Sigmoid colon (tissue), 7 donors: ENCODE results near the gene BZW1. TPM values are rescaled to one million over a fixed set of nuclear protein-coding genes. Genes with fewer than 3 reads are reported as not detected.

Experiments used
- DNase-seq: peaks from one replicate; pipeline ENCODE4 v3.0.0-alpha.2; 2019
- H3K27ac ChIP-seq, 4 donors: fragments of 200-600 bp; sonication (generic); one replicate each; pipeline ENCODE4 v1.5.1; 2016 to 2019; ENCODE audit warnings: mild to moderate bottlenecking in 1 of 4
- H3K27me3 ChIP-seq, 3 donors: fragments of 200-600 bp; sonication (generic); one replicate each; pipeline ENCODE4 v1.5.1; 2019; ENCODE audit warnings: mild to moderate bottlenecking in 1 of 3
- H3K36me3 ChIP-seq, 4 donors: fragments of 200-600 bp; sonication (generic); one replicate each; pipeline ENCODE4 v1.5.1; 2016 to 2019
- H3K4me1 ChIP-seq, 4 donors: fragments of 200-600 bp; sonication (generic); one replicate each; pipeline ENCODE4 v1.5.1; 2017 to 2019
- H3K4me3 ChIP-seq, 4 donors: fragments of 200-600 bp; sonication (generic); one replicate each; pipeline ENCODE4 v1.5.1; 2017 to 2019; ENCODE audit warnings: mild to moderate bottlenecking in 2 of 4, moderate library complexity in 1 of 4
- H3K9me3 ChIP-seq, 4 donors: fragments of 200-600 bp in 3 of 4; sonication (generic) in 3 of 4; one replicate each; pipeline versions ENCODE4 v1.5.1 to v1.6.1; 2013 to 2019
- EP300 ChIP-seq, 4 donors: sonication (generic); formaldehyde crosslinking; IDR thresholded peaks; one replicate each; pipeline ENCODE4 v1.6.1; 2017; ENCODE audit warnings: antibody characterized with exemption in 4 of 4
- POLR2A ChIP-seq, 2 donors: fragments of 450-650 bp; IDR thresholded peaks; one replicate each; pipeline ENCODE4 v1.6.1; 2016; ENCODE audit warnings: antibody characterized with exemption in 2 of 2, mild to moderate bottlenecking in 2 of 2, moderate library complexity in 2 of 2
- POLR2AphosphoS5 ChIP-seq, 4 donors: sonication (generic); formaldehyde crosslinking; IDR thresholded peaks; one replicate each; pipeline ENCODE4 v1.6.1; 2017; ENCODE audit warnings: antibody characterized with exemption in 4 of 4
- WGBS, 2 donors: extraction: QIAGEN DNeasy Blood & Tissue Kit; methylation state at CpG; one replicate each; pipeline ENCODE4 v1.1.7; 2013; 5-methylcytosine and 5-hydroxymethylcytosine counted together
- intact Hi-C: fragments of 100-400 bp; cut with DNase I; formaldehyde crosslinking; loops from one replicate; pipeline ENCODE4 v1.15.1; 2023
- polyA plus RNA-seq, 3 donors: library from polyadenylated mRNA; stranded (reverse); fragments of 200-250 nt; gene quantifications; one replicate each; pipeline ENCODE4 v1.2.3, GENCODE V29; 2013
- total RNA-seq, 4 donors: library from RNA; depleted of rRNA; stranded (reverse); fragments of >200 nt; gene quantifications; one replicate each; pipeline ENCODE4 v1.1.0, GENCODE V29; 2016
- TF ChIP-seq, protein P1 (sequence below), 4 experiments: fragments of 450-650 bp in 3 of 4; fragments of 200-600 bp in 1 of 4; IDR thresholded peaks; one replicate each; pipeline ENCODE4 v1.5.1; 2016 to 2019; ENCODE audit warnings: antibody characterized with exemption in 4 of 4, mild to moderate bottlenecking in 3 of 4, moderate library complexity in 2 of 4
- donor health status: healthy with polysubstance abuse.
- donor health status: Bipolar disorder and iron deficiency.
- donor health status: healthy.

Gene BZW1
- total and polyA plus RNA-seq, 7 donors = 77.9 to 158 (median 111) TPM

DNA sequence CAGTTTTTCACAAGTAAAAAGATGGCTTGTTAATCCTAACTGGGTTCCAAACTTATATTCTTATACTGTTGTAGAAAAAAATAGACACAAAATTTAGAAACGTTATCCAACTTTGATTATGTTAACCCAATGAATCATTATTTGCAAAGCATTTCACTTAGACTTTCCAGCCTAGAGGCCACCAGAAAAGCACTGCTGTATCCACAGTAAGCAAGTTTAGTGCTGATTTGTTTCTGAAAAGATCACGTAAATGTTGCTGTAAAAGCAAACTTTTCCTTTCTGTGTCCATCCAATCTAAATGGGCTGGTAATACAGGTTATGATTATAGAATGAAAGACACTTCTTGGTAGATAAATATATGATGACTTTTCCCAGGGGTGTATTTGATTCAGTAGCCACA, 17.6 kb upstream of the BZW1 start:
- no peaks in the 10 kb centered on the region for H3K36me3 ChIP-seq
- TF ChIP-seq EP300 (IDR thresholded peaks at IDR 0.05) (no peak), POLR2A (IDR thresholded peaks at IDR 0.05) (no peak), POLR2AphosphoS5 (IDR thresholded peaks at IDR 0.05) (no peak)
- TF ChIP-seq, protein P1, sequence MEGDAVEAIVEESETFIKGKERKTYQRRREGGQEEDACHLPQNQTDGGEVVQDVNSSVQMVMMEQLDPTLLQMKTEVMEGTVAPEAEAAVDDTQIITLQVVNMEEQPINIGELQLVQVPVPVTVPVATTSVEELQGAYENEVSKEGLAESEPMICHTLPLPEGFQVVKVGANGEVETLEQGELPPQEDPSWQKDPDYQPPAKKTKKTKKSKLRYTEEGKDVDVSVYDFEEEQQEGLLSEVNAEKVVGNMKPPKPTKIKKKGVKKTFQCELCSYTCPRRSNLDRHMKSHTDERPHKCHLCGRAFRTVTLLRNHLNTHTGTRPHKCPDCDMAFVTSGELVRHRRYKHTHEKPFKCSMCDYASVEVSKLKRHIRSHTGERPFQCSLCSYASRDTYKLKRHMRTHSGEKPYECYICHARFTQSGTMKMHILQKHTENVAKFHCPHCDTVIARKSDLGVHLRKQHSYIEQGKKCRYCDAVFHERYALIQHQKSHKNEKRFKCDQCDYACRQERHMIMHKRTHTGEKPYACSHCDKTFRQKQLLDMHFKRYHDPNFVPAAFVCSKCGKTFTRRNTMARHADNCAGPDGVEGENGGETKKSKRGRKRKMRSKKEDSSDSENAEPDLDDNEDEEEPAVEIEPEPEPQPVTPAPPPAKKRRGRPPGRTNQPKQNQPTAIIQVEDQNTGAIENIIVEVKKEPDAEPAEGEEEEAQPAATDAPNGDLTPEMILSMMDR (IDR thresholded peaks at IDR 0.05) = no peak
- 64 to 75% methylated on average over 2 of the region's 2 CpGs for WGBS, 2 donors
- no peak overlapping the region for H3K27ac ChIP-seq
- DNase-seq = no peak
- H3K27me3 ChIP-seq = no peaks in the 10 kb centered on the region
- H3K4me3 ChIP-seq = no peak overlapping the region
- H3K9me3 ChIP-seq = no peaks in the 10 kb centered on the region
- intact Hi-C loops = no loop called here
- H3K4me1 ChIP-seq = peaks cover 0 to 17% (median 12%) of the 10 kb centered on the region in 4 donors

DNA sequence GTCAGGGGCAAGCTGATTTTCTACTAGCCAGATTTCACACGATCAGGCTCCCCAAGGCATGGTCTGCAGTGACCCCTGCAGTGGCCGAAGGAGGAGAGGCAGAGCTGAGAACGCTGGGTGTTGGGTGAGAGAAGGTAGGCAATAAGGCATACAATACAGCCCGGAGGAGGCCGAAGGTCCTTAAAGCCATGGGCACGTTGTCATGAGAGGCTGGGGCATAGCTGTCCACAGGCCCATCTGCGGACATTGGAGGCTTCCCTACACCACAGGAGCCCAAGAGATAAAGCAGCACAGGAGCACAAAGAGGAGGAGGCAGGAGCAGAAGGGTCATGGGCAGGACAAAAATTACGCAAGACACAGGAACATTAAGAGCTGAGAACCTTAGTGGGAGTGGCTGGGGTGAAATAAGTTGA, 16.7 kb upstream of the BZW1 start:
- WGBS, 2 donors = 81 to 82% methylated on average over 8 of the region's 8 CpGs
- Histone ChIP-seq H3K27me3 (no peaks in the 10 kb centered on the region), H3K36me3 (no peaks in the 10 kb centered on the region), H3K4me1 (peaks cover 0 to 17% (median 12%) of the 10 kb centered on the region in 4 donors), H3K9me3 (no peaks in the 10 kb centered on the region), H3K27ac (no peak overlapping the region), H3K4me3 (no peak overlapping the region)
- intact Hi-C loops = no loop called here
- TF ChIP-seq POLR2A (IDR thresholded peaks at IDR 0.05) = no peak
- no peak for TF ChIP-seq EP300 (IDR thresholded peaks at IDR 0.05)
- peak in 1 of 4 donors; percentile 30 for TF ChIP-seq POLR2AphosphoS5 (IDR thresholded peaks at IDR 0.05)
- TF ChIP-seq, protein P1 (IDR thresholded peaks at IDR 0.05) = no peak
- DNase-seq = peak; percentile 68

DNA sequence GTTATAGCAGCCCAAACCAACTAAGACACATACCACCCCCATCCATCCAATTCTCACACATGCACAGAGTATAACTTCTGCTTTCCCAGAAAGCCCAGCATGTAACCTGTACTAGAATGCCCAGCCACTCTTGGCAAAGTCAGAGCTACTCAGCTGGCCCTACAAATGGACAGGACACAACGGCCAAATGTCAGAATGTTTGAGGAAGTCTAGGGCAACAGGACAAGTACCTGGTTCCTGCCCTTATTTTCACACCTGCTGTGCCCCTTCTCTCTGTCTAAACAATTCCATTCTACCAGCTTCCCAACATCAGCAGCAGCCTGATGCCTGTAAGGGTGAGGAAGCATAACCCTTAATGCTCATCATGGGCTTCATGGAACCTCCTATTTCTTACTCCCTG, 15.1 kb upstream of the BZW1 start:
- no peaks in the 10 kb centered on the region for H3K9me3 ChIP-seq
- no peak for DNase-seq
- no peaks in the 10 kb centered on the region for H3K36me3 ChIP-seq
- H3K27ac ChIP-seq = peak overlapping the region in 3 of 4 donors; percentile 12 to 22 (median 16)
- peaks cover 0 to 17% (median 12%) of the 10 kb centered on the region in 4 donors for H3K4me1 ChIP-seq
- intact Hi-C loops = no loop called here
- WGBS, 2 donors = 66% methylated on average over 1 of the region's 1 CpG
- H3K4me3 ChIP-seq = no peak overlapping the region
- TF ChIP-seq EP300 (IDR thresholded peaks at IDR 0.05) = no peak
- no peak for TF ChIP-seq POLR2A (IDR thresholded peaks at IDR 0.05)
- TF ChIP-seq, protein P1 (IDR thresholded peaks at IDR 0.05) = no peak
- no peak for TF ChIP-seq POLR2AphosphoS5 (IDR thresholded peaks at IDR 0.05)
- no peaks in the 10 kb centered on the region for H3K27me3 ChIP-seq

DNA sequence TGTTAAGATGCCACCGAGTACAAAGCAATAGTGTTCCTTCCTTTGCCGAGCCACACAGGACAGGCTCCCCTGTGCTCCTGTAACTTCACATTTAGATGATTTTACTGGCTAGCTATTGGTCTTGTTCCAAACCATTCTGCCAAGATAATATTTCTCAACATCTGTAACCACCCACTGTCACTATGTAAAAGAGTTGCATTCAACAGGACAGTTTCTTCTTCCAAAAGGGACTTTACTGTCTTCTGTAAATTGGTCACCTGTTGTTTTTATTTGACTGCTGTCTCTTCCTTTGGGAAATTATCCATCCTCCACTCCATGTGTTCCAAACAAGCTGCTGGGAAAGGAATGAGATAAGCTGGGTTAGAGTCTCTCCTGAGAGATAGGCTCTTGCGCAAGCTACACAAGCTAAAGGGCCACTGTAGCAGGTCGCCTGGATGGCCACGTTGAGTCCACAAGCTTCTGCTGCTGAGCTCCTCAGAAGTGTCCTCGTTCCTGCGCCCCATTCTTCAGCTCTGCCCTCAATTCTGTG, 14.4 kb upstream of the BZW1 start:
- H3K9me3 ChIP-seq = no peaks in the 10 kb centered on the region
- H3K27ac ChIP-seq = peak overlapping the region; percentile 12 to 22 (median 15)
- H3K36me3 ChIP-seq = no peaks in the 10 kb centered on the region
- no peak overlapping the region for H3K4me3 ChIP-seq
- peak; percentile 72 for DNase-seq
- intact Hi-C loops = no loop called here
- H3K4me1 ChIP-seq = peaks cover 0 to 17% (median 12%) of the 10 kb centered on the region in 4 donors
- WGBS, 2 donors = 86 to 87% methylated on average over 7 of the region's 7 CpGs
- no peaks in the 10 kb centered on the region for H3K27me3 ChIP-seq
- TF ChIP-seq EP300 (IDR thresholded peaks at IDR 0.05) (no peak), POLR2AphosphoS5 (IDR thresholded peaks at IDR 0.05) (peak; percentile 53 to 72 (median 66))

DNA sequence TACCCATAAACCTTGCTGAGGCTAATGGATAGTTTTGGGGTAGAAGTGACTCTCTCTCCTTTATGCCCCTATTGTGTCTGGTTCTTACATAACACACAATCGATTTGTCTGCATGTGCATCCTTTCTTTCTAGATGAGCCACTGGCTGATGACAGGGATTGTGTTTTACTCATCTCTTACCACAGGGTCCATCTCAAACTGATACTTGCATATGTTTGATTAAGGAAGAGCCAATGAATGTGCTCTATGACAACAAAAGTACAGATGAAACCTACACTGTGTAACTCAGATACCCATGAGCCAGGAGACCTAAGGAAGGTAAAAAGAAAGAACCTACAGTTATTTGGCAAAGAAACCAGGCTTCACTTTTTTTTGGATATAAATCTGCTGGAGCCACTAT, 13.2 kb upstream of the BZW1 start:
- H3K36me3 ChIP-seq = no peaks in the 10 kb centered on the region
- 80 to 87% methylated on average over 1 of the region's 1 CpG for WGBS, 2 donors
- DNase-seq = no peak
- no peak overlapping the region for H3K4me3 ChIP-seq
- peaks cover 0 to 17% (median 12%) of the 10 kb centered on the region in 4 donors for H3K4me1 ChIP-seq
- H3K9me3 ChIP-seq = no peaks in the 10 kb centered on the region
- H3K27me3 ChIP-seq = no peaks in the 10 kb centered on the region
- intact Hi-C loops = no loop called here
- TF ChIP-seq POLR2A (IDR thresholded peaks at IDR 0.05) (no peak), EP300 (IDR thresholded peaks at IDR 0.05) (no peak), POLR2AphosphoS5 (IDR thresholded peaks at IDR 0.05) (no peak)
- TF ChIP-seq, protein P1 (IDR thresholded peaks at IDR 0.05) = no peak
- no peak overlapping the region for H3K27ac ChIP-seq
